ENCODE measurements around the gene BTG1.
"Not testable (repeated sequence)": the region's sequence is repeated elsewhere in the genome, so short reads cannot be mapped to it uniquely, and the experiment has no call there.

The BTG1 gene

DNA sequence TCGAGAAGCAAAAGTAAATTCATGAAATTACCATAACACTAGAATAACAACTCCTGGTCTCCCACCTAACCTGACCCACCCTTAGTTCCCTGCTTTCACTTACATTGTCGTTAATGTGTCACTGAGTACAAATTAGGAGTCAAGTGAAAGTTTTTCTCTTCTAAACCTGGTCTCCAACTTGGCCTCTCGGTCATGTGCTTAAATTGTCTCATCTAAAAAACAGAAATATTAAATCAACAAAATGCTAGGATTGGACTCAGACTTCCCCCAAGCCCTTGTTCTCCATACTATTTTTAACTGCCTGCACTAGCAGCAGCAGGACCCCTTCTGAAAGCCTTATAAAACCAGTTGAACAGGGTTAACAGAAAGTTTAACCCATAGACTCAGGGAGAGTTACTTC, 1.8 kb upstream of the BTG1 start:
- no peak for DNase-seq

DNA sequence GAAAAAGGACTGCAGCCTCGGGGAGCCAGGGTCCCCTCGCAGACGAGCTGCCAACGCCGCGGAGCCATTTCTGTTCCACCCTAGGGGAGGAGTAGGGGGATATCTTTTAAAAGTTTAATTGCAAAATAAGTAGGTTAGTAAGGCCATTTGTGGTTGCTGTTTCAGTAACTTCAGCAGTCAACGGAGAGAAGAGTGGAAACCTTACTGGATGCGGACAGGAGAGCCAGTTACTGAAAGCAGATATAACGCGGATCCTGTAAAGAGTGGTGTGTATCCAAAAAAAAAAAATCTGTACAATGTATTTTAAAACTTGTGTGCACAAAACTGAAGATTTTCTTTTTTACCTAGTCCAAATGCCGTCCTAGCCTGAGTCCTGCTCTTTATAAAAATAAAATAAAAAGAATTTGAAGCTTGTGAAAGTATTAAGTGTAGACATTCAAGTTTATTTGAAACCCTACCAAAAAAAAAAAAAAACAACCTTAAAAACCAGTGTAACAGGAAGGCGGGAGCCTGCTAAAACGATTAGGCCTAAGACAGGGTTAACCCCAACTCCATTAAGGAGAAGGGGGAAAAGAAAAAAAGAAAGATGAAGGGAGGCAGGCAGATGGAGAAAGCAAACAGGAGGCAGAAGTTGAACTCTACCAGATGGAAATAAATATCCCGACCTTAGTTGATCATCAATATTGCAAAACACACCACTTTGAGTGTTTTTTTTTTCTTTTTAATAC, 1.0 kb upstream of the BTG1 start:
- DNase-seq = no peak

DNA sequence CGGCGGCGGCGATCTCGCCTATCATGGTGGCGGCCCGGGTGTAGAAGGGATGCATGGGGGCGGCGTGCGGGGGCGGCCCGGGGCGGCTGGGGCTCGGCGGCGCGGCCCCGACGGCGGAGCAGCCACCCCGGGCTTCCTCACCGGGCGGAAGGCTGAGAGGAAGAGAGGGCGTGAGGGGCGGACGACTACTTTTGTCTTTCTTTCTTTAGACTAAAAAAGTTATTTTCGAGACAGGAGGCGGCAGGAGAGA, 240 bp downstream of the BTG1 start:
- DNase-seq = no peak

DNA sequence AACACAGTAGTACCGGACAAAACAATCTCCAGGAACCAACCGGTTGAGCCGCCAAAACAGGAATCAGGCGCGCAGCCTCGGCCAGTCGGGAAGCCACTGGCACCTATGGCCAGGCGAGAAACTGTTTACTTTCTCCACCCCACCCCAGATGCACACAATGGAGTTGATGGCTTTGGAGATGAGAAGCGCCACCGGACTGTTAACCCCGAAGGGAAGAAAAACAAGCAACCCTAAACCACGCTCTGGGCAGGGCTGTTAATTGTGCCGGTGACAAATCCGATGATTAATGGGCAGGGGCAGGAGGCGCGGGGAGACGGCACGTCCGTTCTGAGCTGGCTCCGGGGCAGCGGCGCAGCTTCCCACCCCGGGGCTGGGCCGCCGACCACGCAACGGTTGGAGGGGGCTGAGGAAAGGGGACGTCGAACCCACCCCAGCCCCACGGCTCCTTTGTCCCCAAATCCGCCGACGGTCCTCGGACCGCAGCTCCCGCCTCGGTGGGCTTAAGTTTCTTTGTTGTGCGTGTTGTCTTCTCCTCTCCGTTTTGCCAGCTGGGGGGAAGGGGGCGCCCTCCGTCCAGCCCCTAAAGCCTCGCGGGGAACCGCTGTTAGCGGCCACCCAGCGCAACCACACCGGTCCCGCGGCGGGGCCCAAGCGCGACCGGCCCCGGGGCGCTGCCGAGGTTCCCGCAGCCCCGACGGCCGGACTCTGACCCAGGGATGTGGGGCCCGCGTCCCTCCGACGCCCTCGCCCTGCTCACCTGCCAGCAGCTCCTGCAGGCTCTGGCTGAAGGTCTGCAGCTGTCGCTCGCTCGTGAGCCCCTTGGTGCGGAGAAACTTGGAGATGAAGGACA, 790 bp downstream of the BTG1 start:
- peak; percentile 73 for DNase-seq

DNA sequence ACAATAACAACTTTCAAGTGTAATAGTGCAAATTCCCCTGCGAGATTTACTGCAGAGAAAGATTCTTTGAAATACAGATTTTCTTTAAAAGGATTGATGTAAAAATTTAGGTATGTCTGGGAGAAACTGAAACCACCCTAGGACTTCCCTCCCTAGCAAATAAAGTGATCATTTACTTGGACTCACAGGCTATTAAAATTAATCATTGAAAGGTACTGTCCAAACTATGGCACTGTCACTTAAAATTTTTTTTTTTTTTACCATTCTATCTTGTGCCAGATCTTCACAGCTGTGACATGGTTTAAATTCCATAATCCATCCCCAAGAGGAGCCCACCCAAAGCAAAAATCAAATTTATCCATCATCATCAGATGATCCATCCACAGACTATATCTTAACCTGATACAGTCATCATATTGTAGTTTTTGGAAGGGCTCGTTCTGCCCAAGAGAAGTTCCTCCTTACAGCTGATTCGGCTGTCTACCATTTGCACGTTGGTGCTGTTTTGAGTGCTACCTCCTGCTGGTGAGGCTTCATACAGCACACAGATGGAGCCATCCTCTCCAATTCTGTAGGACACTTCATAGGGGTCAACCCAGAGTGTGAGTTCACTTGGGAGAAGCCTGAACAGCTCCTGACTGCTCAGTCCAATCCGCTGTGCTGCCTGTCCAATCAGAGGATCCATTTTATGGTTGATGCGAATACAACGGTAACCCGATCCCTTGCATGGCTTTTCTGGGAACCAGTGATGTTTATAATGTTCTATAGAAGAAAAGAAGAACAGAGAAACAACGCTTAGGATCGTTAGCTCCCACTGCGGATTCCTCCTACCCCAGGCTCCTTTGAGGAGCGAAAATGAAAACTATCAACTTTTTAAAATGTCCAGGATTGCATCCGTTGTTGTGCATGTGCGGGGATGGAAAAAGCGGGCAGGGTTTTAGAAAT, 1.7 kb downstream of the BTG1 start:
- peak; percentile 80 for DNase-seq

DNA sequence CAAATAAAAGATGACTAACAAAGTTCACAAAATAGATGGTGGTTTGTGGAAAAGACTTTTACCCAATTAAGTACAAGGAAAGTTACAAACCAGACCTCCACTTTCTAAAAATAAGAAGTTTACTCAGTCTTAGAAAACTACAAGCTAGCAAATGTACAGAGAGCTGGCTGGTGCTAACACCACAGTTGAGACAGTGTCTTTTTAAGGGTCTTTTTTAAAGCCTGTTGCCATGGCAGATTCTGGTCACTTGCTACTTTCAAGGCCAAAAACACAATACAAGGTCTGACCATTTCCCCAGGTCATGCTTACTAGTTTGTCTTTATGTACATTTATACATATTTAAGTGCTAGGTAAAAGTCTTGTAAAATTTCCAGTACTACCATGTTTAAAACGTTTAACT, 2.4 kb downstream of the BTG1 start:
- no peak for DNase-seq

DNA sequence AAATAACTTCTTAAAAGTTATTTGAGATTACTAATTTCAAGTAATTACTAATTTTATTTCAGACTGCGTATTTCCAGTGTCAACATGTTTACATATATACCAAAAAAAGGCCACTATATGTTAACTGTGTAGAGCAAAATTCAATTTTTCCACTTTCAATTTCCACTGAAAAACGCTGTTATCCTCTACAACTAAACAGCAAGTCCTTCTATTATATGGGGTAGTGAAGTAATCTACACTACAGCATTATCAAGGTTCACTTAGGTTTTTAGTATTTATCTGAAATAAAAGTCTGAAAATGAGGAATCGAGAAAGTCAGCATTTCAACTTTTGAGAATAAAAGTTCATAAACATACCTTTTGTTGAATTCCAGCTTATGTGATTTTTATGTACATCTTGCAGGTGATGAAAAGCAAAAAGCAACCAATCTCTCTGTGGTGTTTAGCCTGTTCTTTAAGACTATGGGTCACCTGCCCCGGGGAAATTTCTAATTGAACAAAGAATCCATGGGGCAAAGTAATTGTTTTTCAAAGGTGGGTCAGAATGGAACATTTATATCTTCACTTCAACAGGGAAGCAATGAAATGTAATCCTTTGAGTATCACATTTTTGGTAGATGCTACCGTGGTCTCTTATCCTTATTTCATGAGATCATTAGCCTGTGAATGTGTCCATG, 3.3 kb downstream of the BTG1 start:
- DNase-seq = no peak

DNA sequence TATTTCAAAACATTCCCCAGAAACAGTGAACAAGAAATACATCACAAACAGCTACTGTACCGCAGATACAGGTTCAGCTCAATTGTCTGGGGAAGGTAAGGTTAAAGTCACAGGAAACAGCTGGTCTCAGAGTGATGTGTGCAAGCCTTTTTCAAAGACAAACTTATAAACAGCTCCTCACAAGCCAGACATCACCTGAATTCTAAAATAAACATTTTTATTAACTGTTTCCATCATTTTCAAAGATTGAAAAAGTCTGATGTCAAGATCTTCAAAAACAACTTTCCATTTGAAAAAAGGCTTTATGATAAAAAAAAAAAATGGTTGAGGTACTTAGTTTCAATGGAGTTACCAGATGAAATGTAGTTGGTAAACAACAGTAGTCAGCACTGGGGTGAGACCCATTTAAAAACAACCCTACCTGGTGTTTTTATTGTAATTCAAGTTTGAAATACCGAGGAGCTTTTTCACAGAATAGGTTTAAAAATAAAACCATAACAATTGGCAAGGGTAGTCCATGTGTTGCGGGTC, 4.0 kb downstream of the BTG1 start:
- DNase-seq = no peak

DNA sequence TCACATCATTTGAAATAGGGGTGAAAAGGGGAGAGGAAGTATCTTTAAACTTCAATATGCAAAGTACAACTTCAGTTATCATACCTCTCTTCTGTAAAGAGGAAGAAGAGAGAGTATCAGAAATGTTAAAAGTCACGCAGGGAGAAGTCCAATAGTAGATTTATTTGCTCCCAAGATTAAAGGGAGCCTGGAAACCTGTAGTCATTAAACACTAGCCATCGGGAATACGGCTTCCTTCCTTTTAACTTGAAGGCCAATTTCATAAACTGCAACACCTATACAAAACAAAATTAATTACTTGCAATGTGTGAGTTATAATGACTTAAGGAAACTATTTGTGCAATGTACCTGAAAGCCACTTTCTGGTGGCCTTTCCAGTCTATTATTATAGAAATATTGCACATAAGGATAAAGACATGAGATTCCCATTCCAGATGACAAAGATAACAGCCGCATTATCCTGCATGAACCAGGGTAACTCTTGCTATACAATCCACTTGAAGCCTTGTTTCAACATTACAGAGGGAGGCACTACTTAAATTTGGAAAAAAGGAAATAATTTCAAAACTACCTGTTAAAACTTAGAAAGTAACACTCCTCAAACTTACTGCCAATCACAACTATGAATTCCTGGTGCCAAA, 4.6 kb downstream of the BTG1 start:
- DNase-seq = no peak

DNA sequence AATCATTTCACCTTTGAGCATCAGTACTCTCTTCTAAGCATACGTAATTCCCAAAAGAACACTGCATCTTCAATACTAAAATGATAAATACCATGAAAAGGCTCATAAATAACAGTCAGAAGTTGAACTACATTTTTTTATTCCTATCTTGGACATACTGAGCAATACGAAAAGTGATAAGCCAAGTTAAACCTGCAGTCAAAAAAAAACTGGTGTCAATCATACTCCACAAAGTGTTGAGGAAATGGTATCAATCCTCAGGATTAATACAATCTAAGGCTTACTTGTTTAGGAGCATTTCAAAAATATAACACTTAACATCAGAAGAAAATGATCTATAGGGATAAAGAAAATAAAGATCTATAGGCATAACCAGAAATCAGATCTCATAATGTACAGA, 5.5 kb downstream of the BTG1 start:
- DNase-seq = no peak

DNA sequence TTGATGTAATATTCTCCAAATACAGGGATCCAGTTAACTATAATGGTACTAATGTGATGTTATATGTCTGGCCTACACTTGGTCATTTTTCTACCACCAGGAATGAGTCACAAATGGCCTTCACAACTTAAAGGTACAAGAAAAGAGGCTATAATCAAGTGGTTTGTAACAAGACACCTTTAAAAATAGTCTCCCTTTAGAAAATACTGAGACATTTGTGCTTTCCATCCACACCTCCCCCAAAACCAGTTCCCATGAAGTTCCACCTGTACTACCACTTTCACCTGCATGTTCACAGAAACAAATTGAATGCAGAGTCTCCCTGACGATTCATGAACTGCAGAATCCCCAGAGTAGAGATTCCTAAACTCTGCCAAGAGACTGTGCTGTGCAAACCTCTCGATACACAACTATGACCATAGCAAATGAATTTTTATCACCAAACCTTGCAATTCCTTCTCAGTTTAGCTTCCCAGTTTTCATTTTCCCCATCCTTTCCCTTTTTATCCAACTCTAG, 6.0 kb downstream of the BTG1 start:
- DNase-seq = no peak

DNA sequence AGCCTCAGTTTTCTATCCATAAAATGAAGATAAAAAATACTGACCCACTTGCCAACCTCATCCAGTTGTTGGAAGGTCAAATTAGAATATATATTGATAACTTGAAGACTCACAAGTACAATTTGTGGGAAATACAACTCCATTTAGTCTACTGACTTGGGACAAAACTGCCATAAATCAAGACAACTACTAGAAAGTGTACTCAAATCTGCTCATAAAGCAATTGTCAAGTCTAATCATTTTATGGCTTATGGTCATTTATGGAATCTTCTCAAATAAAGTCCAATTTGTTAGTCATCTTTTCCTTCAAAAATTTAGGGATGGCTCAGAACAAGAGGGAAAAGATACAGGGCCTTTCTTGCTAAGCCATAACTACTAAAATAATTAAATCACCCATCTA, 7.0 kb downstream of the BTG1 start:
- DNase-seq = no peak

DNA sequence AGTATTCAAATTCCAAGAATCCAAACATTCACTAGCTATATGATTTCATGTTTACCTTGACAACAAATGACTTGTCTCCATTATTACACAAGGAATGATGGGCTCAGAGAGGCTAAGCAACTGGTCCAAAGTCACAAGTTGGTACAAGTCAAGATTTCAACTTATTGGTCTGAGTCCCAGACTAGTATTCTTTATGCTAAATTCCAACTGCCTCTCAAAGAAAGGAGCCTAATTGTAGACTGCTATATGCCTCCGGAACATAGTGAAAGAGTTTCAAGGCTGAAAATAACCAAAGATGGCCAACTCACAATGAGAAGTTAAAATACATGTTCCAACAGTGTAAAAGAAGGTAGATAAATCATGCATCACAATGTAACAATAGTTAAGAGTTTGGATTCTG, 7.5 kb downstream of the BTG1 start:
- DNase-seq = no peak

DNA sequence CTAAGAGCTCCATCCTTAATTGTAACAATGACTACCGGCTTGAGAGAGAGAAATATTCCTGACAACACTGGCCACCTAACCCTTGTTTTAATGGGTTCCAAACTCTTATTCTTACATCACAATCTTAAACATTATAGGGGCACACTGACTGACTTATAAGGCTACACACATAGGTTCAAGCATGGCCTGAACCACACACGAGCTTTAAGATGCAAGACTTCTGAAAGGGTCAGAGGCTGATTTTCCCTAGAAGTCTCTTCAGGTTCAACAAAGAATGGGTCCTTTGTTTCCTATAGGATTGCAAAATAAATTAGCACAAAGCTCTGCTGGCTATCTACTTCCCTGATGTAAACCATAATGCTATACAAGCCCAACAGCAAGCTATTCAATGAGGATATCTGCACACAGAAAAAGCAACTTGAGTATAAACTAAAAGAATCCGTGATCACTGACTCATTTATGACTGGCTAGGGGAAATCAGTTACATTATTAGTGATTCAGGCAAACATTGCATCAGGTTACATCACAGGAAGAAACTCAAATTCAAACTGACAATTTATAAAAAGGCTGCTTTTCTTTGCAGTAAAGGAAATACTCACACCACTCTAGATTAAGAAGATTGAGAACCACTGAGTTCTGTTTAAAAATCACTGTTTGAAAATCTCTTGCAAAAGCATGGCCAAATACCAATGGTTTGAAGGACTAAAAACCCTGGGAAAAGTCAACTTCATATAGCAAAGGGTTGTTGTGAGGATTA, 8.5 kb downstream of the BTG1 start:
- DNase-seq = no peak

DNA sequence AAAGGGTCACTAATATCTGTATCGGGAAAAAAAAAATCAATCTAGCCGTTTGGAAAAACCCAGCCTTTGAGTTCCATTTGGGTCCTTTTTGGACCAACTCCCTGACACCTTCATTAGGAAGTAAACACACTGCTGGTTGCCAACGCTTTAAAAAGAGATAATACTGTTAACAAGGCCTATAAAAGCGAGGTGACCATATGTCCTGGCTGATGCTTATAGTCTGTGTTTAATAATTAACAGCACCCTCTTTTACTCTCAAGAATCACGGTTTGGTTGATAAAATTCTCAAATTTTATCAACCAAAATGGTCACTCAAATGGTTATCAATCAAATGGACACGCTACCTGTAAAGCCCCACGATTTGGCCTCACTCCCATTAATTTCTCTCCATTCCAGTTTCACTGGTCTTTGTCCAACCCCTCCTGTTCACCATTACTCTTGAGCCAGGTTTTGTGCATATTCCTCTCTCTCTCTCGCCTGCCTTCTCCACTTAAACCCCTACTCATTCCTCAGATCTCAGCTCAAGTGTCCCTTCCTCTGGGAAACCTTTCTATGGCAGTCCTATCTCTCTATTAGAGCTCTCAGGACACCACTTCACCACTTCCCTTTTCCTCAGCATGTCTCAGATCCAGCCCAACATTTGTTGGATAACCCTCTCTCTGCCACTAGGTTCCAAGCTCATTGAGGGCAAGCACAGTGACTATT, 9.5 kb downstream of the BTG1 start:
- DNase-seq = no peak

DNA sequence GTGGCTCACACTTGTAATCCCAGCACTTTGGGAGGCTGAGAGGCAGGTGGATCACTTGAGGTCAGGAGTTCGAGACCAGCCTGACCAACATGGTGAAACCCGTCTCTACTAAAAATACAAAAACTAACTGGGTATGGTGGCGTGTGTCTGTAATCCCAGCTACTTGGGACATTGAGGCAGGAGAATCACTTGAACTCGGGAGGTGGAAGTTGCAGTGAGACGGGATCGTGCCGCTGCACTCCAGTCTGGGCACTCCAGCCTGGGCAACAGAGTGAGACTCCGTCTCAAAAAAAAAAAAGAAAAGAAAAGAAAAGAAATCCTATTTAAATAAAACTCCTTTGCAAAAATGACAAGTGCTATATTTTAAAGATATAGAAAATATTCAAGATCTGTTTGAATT, 10.1 kb downstream of the BTG1 start:
- DNase-seq = not testable (repeated sequence)

DNA sequence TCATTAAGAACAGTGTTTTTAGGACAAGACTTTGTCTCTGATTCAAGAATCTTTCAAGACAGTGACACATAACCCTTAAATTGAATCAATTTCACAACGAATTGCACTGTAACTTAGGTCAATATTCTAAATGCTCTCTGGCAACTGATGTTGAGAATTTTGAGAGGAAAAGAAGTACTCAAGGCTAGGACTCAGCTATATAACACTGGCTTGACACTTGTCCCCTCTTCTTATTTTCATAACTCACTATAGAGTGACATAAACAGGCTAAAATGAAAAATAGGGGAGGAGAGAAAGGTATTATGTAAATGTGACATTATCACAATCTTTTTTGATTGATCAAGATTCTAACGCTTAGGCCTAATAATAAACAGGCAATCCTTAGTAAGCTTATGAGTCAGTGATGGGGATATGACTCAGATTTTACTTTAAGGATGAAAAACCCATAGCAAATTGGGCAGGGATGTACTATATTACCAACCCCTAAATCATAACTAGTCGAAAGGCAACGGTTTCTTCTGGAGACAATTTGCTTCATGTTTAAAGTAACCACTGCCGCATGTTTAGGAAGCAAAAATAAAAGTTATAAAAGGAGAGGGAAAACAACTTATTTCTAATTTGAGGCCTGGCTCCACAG, 10.9 kb downstream of the BTG1 start:
- no peak for DNase-seq

DNA sequence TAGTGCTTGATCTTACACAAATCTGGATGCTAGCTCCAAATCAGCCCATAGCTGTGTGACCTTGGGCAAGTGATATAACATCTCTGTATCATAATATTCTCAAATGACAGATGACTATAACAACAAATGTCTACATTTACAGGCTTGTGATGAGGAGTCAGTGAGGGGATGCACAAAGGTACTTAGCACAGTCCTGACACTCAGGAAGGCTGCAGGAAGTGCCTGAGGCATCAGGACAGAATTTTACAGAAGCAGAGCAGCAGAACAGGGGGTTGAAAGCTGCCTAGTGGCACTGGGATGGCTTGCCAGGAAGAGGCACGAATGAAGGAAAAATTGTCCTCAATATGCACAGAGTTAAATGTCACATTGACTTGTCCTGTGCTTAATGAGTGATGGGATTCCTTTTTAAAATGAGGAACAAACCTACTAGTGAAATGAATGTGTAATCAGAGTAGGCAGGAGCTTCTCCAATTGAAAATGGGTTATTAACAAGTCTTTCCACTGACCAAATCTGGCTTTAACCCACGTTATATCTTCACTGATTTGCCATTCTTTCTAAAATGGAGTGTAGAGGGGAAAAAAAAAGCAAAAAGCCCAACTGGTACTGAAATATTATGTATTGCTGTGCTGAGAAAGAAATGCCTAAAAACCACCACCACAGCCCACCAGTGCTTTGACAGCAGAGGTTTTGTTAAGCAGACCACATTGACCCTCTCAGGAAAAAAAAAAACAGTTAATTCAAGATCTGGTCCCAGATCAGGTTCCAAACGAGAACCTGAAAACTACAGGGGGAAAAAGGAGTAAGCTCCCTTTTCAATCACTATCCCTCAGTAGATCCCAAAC, 11.6 kb downstream of the BTG1 start:
- DNase-seq = no peak

DNA sequence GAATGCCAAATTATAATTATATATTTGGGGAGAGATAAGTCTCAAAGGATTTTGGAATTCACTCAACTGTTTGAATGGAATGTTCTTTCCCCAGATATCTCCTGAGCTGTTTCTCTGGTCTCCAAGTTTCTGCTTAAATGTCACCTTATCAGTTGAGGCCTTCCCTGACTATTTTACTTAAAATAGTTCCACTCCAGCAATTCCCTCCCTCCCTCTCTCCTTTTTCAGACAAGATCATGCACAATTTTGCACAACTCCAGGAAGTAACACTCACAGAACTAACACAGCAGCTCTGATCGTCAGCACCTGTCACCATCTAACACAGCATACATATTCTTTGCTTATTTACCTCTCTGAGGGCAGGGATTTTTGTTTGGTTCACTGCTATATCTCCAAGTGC, 12.5 kb downstream of the BTG1 start:
- no peak for DNase-seq
